ENCODE measurements around the gene PHF21A.
"Not testable (repeated sequence)": the region's sequence is repeated elsewhere in the genome, so short reads cannot be mapped to it uniquely, and the experiment has no call there.

The PHF21A gene

DNA sequence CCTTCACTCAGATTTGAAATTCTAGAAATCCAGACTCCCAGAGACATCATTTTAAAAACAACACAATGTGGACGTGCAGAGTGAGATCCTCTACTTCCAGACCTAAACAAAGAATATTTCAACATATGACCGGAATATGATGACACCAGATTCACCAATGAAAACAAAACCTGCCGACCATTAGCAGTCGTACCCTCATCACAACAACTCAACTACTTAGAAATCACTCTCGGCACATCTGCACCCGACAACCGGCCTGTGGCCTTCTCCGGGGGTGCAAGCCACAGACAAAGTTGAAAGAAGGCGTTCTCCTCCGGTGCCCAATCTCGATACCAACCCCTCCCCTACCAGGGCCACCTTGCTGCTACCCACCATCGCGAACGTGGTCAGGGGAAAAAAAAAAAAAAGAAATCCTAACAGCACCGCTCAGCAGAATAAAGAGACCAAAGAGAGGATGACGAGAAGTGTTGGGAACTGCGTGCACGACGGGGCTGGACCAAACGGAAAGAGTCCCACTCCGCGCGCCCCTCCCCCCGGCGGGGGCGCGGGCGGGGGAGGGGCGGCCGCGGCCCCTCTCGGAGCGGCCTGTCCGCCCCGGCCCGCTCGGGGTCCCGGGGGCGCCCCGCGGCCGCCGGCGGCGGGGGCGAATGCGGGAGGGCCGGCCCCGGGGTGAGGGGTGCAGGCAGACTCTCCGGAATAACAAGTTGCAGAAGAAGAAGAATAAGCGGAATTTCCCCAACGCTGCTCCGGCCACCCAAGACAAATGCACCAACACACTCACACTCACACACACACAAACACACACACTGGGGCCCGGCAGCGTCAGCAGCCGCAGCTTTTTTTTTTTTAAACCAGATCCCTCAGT is 1.7 kb downstream of the PHF21A start:
- peak; percentile 74 for DNase-seq

GRCh38 chr11:46118702-46119351 is 2.4 kb downstream of the PHF21A start:
- DNase-seq = no peak

DNA sequence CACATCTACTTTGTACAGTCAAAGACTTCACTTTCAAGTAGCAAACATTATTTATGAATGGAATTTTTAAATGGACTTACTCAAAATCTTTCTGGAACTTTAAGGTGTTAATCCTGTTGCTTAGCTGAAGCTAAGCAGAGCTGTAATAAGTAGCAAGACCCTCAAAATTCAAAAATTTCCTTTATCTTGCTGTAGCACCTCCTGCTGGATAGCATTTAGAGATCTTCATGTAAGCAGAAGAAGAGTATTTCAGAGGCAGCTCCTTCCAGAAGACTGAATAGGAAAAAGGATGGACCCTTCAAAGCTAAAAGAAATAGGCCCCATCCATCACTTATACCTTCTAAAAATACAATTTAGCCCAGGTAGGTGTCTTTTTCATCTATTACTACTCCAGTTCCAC is 3.4 kb downstream of the PHF21A start:
- DNase-seq = peak; percentile 74

DNA sequence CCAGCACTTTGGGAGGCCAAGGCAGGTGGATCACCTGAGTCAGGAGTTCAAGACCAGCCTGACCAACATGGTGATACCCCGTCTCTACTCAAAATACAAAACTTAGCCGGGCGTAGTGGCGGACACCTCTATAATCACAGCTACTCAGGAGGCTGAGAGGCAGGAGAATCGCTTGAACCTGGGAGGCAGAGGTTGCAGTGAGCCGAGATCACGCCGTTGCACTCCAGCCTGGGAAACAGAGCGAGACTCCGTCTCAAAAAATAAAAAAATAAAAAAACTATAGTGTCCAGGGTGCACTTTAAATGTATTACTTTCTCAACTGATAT is 4.6 kb downstream of the PHF21A start:
- not testable (repeated sequence) for DNase-seq

GRCh38 chr11:46116007-46116711 is 5.1 kb downstream of the PHF21A start:
- DNase-seq = no peak

GRCh38 chr11:46114961-46115360 is 6.3 kb downstream of the PHF21A start:
- no peak for DNase-seq

GRCh38 chr11:46114378-46114777 is 6.9 kb downstream of the PHF21A start:
- peak; percentile 60 for DNase-seq

- DNase-seq = peak; percentile 97
Observed at GRCh38 chr11:46112961-46113607, 8.2 kb downstream of the PHF21A start.

DNA sequence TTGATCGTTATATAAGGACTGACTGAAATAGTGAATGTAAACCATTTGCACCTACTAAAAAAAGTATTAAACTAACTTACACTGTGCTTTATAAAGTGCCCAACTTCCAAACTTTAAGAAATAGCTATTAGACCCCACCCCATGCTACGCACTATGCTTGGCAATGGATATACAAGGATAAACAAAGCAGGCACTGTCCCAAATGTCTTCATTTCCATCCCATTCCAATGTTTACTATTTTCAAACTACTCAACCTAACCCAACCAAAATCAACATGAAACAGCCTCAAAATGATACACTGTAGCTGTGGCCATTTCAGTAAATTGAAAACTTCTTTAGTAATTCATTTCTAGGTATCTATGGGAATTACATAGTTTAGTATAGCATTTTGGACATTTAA is 12.5 kb downstream of the PHF21A start:
- no peak for DNase-seq

DNA sequence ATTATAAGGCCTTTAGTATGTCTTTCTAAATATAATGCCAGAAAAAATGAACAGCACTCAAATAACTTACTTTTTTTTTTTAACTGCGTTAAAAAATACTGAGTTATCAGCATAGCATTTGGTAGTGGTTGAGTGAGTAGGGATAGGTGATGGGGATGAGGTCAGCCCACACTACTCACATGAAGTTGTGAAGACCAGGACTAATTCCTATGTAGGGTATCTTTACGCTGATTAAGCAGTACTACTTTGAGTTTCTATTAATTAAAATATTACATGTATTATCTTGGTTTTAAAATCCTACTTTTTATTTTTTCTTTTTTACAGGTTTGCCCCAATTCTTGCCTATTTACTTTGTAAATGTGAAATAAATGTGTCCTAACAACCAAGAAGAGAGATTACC is 13.5 kb downstream of the PHF21A start:
- no peak for DNase-seq

DNA sequence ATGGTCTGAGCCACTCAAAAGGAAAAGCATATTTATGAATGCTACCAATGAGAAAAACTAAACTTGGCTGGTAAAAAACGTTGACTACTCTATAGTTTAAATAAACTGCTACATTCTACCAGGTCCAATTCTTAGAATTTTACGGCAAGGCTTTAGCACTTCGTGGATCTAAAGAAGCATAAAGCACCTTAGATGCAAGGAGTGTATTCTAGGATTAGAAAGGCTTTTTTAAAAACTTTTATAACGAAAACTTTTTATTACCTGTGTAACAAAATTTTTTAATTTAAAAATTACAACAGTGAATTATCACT is 13.9 kb downstream of the PHF21A start:
- no peak for DNase-seq

DNA sequence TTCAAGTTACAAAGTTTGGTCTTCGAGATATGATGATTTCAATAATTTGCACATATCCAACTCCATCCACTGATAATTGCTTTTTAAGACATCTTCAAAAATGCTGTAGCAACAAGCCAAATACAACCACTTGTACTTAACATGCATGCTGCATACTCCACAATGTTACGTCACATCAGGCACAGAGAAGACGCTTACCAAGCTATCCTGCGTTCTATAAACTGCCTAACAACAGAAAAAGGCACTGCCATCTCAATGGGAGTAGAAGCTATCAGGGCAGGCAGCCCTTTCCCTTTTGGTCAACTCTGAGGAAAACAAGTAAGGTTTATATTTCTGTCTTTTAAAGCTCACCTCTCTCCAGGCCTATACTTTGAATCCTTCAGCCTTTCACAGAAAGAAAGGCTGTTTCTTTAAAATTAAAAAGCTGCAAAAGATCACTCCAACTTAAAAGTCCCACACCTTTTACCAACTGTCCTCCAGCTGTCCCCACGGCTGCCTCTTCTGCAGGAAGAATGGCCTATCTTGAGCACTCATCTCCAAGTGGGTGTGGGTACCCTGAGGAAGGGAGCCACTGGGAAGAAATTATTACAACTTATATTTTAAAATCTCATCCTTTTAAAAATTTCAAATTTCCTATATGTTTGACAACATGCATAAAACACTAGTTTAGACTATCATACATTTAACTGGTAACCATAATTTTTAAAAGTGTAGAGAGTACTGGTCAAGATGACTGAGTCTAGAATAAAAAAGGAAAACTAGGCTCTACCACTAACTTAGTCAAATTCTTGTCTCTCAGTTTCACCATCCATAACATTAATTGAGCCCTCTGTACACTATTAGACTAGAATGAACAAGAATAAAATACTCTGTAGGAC is 14.5 kb downstream of the PHF21A start:
- peak; percentile 70 for DNase-seq

- DNase-seq = no peak
Observed at GRCh38 chr11:46105926-46106325, 15.3 kb downstream of the PHF21A start.

- DNase-seq = no peak
Observed at GRCh38 chr11:46105134-46105628, 16.1 kb downstream of the PHF21A start.

- no peak for DNase-seq
Observed at GRCh38 chr11:46102843-46103242, 18.4 kb downstream of the PHF21A start.

DNA sequence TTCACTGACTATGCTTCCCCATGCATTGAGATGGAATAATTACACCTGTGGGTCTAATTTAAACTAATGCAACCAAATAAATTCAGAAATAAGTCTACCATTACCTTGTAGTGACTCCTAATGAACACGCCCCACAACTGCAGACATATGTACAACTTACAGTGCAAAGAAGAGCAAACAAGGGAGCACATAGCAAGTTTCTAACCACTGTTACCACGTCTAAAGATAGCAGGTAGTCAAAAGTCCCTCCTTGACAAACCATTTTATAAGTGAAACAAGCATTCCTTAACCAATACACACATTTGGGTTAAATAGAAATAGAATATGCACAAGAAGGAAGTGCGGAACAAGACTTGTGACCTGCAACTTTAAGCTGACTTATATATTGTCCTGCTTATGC is 20.6 kb downstream of the PHF21A start:
- no peak for DNase-seq

DNA sequence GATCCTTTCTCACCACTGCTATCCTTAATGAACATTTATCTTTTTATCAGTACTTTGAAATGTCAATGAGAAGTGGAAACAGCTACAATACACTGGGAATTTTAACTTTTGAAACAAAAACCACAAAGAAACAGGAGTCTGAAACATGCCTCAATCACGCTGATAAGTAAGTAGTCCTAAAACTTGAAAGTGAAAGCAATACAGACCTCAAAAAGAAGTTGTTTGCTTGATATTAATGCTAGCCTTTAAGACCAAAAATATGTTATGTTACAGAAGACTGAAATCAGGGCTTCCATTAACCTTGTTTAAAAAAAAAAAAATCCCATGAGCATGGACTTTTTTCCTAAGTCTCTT is 21.3 kb downstream of the PHF21A start:
- no peak for DNase-seq

- DNase-seq = no peak
Observed at GRCh38 chr11:46090375-46090774, 30.9 kb downstream of the PHF21A start.

DNA sequence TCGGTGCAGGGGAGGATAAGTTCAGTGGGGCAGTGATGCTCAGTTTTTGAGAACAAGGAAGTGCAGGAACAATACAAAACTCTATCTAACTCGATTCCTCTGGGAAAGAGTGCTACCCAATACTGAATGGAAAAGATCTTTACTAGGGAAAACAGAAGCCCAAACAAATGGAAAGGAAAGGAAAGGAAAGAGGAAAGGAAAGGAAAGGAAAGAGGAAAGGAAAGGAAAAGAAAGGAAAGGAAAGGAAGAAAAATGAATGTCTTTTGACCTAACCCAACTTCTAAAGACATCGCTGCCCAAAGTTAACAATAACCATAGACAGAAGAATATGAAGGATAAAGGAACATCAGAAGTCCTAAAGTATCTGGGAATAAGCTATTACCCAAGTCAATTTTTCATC is 41.6 kb downstream of the PHF21A start:
- no peak for DNase-seq

GRCh38 chr11:46075928-46076327 is 45.3 kb downstream of the PHF21A start:
- no peak for DNase-seq

DNA sequence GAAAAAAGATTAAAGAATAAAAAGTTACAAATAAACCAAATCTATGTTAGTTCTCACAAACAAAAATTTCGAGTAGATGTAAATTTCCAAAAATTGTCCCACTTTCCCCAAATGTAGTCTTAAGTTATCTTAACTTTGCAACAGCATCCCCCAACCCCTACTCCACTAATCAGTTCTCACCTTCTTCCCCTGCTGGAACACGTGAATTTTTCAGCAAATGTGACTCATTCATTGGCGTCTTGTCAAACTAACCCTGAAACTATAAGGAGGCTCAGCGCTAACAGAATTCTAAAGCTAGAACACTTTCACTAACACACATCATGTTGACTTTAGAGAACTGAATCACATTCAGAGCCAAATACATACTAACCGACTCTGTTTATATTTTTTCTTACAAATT is 46.1 kb downstream of the PHF21A start:
- peak; percentile 81 for DNase-seq

DNA sequence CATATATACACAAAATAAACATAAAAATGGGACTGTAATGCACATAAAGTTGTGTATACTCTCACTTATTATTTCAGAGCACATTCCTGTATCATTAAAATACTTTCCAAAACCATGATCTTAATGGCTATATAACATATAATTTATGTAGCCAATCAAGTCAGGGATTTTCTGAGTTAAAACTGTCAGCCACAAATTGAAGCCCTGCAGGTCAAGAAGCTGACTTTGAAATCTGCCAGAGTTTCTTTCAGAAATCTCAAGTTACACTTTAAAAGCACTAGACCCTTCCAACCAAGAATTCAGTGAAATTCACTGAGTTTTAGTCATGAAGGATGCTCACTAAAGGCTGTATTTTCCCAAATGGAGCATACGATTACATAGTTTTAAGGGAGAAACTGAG is 47.6 kb downstream of the PHF21A start:
- DNase-seq = no peak

Data from hematopoietic multipotent progenitor cell treated with erythropoietin and hydrocortisone succinate and interleukin-3 and kit ligand, for 6 days (in vitro differentiated cells).